PFSK-1 (cell line): Measurements from ENCODE around the gene CCT8L2.

Source experiments
- FOXP2 ChIP-seq: optimal IDR thresholded peaks from 2 replicates; pipeline ENCODE3; 2011; ENCODE audit warnings: borderline replicate concordance, control low read depth, inconsistent platforms; ENCODE audit not compliant: insufficient read depth; ENCODE audit errors: extremely low read length, extremely low read depth
- POLR2AphosphoS5 ChIP-seq: IDR thresholded peaks from 2 replicates; pipeline ENCODE4 v1.6.1; 2012; ENCODE audit warnings: low read depth, mild to moderate bottlenecking, control low read depth, low read length, moderate library complexity
- SIN3A ChIP-seq: IDR thresholded peaks from 2 replicates; pipeline ENCODE4 v1.6.1; 2012; ENCODE audit warnings: mild to moderate bottlenecking, low read length, moderate library complexity, borderline replicate concordance; ENCODE audit not compliant: insufficient read depth
- TAF1 ChIP-seq: IDR thresholded peaks from 2 replicates; pipeline ENCODE4 v1.6.1; 2012; ENCODE audit warnings: low read length, control low read depth, borderline replicate concordance; ENCODE audit not compliant: insufficient read depth
- TF ChIP-seq, protein P1 (sequence below), 2 experiments: IDR thresholded peaks; 2 replicates each; pipeline versions ENCODE4 v1.6.1 to v1.8.0; 2011 to 2012; ENCODE audit warnings: low read depth in 2 of 2, low read length in 2 of 2, control low read depth in 1 of 2, inconsistent platforms in 1 of 2, mild to moderate bottlenecking in 1 of 2, moderate library complexity in 1 of 2; ENCODE audit not compliant: insufficient read depth in 1 of 2

DNA sequence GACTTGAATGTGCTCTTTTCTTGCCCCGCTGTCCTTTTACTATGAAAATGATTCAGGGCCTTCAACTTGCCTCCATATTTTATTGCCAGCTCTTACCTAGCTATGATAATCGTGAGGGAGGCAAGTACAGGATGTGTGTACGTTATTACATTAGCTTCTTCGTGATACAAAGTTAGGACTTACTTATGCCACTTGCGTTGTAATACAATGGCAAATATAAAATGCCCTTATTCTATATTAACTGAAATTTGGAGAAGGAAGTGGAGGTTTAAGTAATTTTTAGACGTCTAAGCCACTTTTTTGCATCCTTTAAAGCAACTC is 10.8 kb upstream of the CCT8L2 start:
- no peak for TF ChIP-seq FOXP2
- TF ChIP-seq SIN3A: no peak
- TF ChIP-seq, protein P1, sequence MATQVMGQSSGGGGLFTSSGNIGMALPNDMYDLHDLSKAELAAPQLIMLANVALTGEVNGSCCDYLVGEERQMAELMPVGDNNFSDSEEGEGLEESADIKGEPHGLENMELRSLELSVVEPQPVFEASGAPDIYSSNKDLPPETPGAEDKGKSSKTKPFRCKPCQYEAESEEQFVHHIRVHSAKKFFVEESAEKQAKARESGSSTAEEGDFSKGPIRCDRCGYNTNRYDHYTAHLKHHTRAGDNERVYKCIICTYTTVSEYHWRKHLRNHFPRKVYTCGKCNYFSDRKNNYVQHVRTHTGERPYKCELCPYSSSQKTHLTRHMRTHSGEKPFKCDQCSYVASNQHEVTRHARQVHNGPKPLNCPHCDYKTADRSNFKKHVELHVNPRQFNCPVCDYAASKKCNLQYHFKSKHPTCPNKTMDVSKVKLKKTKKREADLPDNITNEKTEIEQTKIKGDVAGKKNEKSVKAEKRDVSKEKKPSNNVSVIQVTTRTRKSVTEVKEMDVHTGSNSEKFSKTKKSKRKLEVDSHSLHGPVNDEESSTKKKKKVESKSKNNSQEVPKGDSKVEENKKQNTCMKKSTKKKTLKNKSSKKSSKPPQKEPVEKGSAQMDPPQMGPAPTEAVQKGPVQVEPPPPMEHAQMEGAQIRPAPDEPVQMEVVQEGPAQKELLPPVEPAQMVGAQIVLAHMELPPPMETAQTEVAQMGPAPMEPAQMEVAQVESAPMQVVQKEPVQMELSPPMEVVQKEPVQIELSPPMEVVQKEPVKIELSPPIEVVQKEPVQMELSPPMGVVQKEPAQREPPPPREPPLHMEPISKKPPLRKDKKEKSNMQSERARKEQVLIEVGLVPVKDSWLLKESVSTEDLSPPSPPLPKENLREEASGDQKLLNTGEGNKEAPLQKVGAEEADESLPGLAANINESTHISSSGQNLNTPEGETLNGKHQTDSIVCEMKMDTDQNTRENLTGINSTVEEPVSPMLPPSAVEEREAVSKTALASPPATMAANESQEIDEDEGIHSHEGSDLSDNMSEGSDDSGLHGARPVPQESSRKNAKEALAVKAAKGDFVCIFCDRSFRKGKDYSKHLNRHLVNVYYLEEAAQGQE (IDR thresholded peaks at IDR 0.05; ENCODE audit: insufficient read depth in 1 of 2, low read depth in 2 of 2, low read length in 2 of 2): no peak
- no peak for TF ChIP-seq POLR2AphosphoS5
- TF ChIP-seq TAF1: no peak
